Activated T-cell treated with anti-CD3 and anti-CD28 coated beads for 24 hours (primary cell): ENCODE results near the gene C11orf65.

ENCODE experiments used
- DNase-seq: peaks from one replicate; pipeline ENCODE4 v3.0.0-alpha.2; 2020; ENCODE audit warnings: low read depth

The C11orf65 gene

DNA sequence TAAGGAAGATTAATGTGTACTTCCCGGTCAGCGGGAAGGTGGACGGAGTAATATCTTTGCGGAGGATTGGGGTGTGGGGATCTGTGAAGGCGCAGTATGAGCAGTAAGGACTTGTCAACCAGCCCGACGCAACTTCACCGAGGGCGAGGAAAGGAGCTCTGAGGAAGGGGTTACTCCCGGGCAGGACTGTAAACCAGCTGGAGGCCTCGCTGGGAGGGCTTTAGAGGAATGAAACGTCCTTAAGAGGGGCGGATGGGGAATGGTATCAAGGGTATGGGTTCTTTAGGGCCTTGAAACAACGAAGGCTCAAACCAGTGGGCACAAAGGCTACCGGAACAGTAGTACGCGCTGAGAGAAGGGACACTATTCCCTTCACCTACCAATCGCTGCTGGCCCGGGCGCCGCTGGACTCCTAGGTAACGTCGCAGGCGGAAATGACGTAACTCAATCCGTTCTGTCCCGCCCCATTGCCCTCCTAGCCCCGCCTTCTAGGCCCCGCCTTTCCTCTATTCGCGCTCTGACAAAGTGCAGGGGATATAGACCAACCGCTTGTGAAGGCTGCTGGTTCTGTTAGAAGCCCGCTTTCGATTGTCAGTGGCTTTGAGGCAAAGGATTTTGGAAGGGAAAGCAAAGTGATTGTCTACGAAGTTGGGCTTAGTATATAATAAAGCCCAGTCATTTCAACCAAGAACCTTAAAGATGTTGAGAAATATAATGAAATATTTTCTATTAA is at the start of gene C11orf65:
C11orf65 (minus strand) TSS at position 439 of the 733 bp plus-strand sequence. CDS start 5,970 bp downstream, outside the sequence.
- peak; percentile 93 for DNase-seq

DNA sequence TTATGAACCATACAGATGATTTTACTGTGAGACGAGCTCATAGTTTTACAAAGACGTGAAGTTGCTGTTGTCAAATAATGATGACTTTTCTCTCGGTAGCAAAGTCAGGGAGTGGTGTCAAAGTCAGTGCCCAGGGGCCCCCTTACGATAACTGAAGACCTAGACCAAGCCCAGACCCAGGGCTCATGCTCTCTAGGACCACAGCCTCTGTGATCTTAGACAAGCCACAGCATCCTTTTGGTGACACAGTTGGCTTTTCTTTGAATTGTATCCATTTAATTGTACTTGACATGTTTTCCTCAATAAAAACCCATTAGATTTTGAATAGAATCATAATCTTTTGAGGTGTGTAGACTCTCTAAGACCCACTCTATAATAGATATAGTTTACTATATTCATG is 48.8 kb upstream of the C11orf65 start:
- DNase-seq = no peak

GRCh38 chr11:108512708-108513107 is 45.4 kb upstream of the C11orf65 start:
- DNase-seq = no peak

DNA sequence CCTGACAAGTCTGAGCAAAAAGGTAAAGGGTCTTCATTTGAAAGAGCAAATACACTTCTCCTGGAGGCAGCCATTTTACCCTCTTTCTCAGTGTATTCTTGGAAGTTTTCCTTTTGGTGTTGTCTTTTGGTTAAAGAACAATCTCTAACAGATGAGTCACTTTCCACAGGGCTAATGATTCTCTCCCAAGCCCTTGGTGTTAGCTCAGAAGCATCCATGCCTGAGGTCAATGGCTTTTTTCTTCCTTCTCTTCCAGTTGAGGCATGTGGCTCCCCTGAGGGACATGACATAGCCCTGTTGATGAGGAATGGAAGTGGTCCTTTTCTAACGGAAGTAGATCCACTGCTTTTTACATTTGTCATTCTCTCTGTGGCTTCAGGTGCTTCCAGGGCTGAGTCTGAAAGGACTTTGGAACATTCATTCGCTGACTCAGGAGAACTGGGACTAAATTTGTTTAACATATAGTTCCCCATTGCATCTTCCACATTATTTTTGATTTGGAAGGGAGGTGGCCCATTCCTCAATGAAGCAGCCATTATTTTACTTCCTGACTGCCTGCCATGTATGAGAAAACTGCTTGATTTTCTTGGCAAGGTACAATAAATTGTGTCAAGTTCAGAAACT is 44.6 kb upstream of the C11orf65 start:
- no peak for DNase-seq

DNA sequence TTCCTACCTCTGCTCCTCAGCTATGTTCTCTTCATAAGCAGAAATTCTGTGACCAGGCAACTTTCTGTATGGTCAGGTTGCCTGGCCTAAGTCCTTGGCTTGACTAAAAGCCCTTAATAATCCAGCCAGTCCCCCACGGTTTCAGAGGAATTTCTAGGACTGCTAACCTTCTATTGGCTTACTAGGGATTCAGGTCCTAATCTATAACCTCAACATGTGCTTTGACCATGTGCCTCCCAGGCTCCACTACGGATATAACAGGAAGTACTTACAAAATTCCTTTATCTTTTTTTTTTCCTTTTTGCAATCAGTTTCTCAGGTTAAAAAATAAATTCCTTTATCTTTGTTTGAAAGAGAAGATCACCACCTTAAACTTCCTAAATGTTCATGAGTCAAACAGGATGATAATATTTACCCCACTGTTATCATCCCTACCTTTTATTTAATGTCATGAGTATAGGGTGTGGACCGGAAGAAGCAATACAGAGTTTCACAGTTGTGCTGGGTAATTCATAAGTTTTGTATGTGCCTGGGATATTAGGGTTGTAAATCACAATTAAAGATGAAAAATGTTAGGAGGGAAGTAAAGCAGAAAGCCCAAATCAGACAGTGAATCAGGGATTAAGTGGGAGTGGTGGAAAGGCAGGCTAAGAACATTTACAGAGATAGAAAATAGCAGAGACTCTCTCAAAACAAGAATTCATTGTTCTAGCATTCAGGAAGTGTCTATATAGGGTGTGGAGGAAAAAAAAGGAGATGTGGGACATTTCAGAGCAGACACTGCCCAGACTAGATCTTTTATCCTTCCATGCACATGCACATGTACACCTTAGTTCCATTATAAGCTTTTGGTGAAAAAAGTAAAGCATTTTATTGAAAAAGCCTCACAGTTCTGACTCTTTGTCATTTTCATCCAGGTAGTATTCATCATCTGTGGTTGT is 41.6 kb upstream of the C11orf65 start:
- DNase-seq = no peak

GRCh38 chr11:108501396-108501795 is 34.1 kb upstream of the C11orf65 start:
- no peak for DNase-seq

- DNase-seq = no peak
Measured at GRCh38 chr11:108500721-108501120, 33.4 kb upstream of the C11orf65 start.

DNA sequence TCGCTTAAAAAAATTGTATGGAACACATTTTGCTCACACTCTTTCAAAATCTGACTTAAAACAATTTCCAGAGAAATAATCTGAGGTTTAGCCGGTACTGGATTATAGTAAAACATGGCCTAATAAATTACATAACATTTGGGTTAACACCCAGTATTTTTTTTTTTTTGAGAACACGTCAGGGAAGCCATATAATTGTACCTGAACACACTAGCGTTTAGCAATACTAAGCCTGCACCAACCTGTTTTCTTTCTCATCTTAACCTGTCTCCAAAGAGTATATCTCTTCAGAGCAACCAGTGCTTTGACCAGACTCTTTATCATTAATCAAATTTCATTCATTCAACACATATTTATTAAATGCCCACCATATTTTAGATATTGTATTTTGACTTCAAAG is 32.8 kb upstream of the C11orf65 start:
- no peak for DNase-seq

DNA sequence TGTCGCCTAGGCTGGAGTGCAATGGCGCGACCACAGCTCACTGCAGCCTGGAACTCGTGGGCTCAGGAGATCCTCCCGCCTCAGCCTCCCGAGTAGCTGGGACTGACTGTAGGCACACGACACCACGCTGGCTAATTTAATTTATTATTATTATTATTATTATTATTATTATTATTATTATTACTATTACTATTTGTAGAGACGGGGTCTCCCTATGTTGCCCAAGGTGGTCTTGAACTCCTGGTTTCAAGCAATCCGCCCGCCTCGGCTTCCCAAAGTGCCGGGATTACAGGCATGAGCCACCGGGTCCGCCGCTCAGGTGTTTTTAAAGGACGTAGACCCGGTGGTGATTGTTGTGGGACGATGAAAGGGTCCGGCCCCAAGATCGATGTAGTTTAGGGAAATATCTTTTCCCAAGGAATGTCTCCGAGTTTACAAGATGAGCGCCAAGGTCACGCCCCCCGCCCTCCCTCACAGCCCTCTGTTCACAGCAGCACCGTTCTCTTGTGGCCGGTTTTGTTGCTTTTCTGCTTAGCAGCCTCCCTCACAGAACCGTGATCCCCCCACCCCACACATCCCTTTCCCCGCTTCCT is 31.6 kb upstream of the C11orf65 start:
- no peak for DNase-seq

GRCh38 chr11:108498046-108498815 is 30.9 kb upstream of the C11orf65 start, which contains the start of gene POGLUT3:
POGLUT3 (minus strand) TSS chr11:108498384; CDS start chr11:108498366, 18 bp downstream.
- peak; percentile 20 for DNase-seq

DNA sequence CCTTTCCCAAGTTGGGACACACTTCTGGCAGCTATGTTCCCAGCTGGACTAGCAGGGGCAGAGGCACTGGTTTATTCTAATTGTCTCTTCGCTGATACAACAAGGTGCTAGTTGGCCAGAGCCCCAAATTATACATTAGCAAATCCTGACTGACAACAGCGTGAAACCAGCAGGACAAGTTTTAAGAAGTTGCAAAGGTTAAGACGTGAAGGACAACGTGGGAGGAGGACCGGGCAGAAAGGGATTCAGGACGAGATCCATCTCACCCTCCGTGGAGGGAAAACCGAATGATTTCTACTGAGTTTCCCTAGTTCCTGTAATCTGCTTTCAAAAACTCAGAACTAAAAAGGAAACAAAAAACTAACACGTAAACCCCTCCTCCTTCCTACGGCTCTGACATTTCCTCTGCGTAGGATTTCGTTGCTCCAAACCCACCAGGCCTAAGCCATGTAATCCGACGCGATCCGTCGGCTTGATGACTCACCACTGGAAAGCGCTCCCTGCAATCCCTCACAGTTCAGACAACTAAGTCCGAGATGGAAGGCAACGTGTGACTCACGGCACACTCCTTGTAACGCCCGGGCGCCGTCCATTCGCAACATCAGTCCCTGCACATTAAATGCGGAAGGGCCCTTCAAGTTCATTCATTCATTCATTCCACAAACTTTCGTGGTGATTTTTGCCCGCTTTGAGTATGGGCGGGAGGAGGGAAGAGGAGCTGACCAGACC is 30.2 kb upstream of the C11orf65 start:
- peak; percentile 64 for DNase-seq

GRCh38 chr11:108496643-108497256 is 29.4 kb upstream of the C11orf65 start:
- DNase-seq = no peak

GRCh38 chr11:108495326-108495725 is 28.0 kb upstream of the C11orf65 start:
- no peak for DNase-seq

- no peak for DNase-seq
Measured at GRCh38 chr11:108494182-108494581, 26.9 kb upstream of the C11orf65 start.

DNA sequence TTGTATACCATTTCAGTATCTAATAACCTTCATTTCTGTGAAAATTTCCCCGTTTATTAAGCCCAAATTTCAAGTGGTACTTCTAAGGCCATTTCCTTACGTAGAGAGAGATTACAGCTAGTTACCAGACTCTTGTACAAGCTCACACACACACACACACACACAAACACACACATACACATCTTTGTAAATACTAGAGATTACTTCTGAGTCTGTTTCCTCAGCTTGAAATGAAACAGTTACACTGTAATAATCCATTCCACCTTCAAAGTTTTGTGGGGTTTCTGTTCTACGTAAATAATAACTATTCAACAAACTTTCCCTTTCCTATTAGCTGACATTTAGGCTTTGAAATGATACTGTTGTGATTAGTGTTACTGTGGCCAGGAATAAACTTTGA is 24.6 kb upstream of the C11orf65 start:
- no peak for DNase-seq

GRCh38 chr11:108486828-108487227 is 19.5 kb upstream of the C11orf65 start:
- DNase-seq = no peak

DNA sequence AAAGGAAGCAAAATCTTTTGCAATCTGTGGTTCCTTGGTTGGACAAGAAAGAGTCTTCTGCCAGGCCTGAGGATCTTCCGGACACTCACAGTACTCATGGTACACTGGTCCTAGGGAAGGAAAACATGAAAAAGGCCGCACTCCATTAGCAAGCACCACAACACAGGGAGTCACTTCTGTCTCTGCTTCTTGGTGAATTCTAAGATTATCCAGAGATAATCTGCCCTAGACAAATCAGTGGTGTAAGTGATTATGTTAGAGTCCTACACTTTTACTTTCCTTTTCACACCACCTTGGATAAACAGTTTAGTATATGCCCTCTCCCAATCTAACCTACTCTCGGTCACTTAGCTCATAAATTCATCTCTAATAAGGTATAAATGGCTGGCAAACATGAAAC is 19.0 kb upstream of the C11orf65 start:
- no peak for DNase-seq

- no peak for DNase-seq
Measured at GRCh38 chr11:108483163-108483562, 15.8 kb upstream of the C11orf65 start.

GRCh38 chr11:108474664-108475463 is 7.5 kb upstream of the C11orf65 start:
- no peak for DNase-seq
